ENCODE data around the gene CLCNKA. TPM values are rescaled to one million over a fixed set of nuclear protein-coding genes. Genes with fewer than 3 reads are reported as not detected.

CLCNKA gene
- total RNA-seq, 1 experiment from 2014 or later, result 1.5 TPM

- no peak for TF ChIP-seq ZNF425 (CRISPR knock-in tag; conservative IDR thresholded peaks at IDR 0.05)
- TF ChIP-seq IRF2 (CRISPR knock-in tag; IDR thresholded peaks at IDR 0.05; ENCODE audit: borderline replicate concordance, low read depth), result no peak
These were observed 32.7 kb upstream of the CLCNKA start (continued) for GRCh38 chr1:15988856-15989736.

- Mint-ChIP-seq H3K4me3 (no peak overlapping the region), H3K27me3 (ENCODE audit: low read depth) (no peaks in the 10 kb centered on the region), H3K9me3 (no peaks in the 10 kb centered on the region), H3K36me3 (no peaks in the 10 kb centered on the region), H3K4me1 (no peaks in the 10 kb centered on the region), H3K27ac (no peak overlapping the region)
- DNase-seq (ENCODE audit: low spot score) (no peak), ATAC-seq (no peak)
- POLR2A ChIA-PET, result no interaction called here
- TF ChIP-seq CREM (CRISPR knock-in tag; IDR thresholded peaks at IDR 0.05) (no peak), ATF6 (CRISPR knock-in tag; IDR thresholded peaks at IDR 0.05) (no peak), MLX (CRISPR knock-in tag; IDR thresholded peaks at IDR 0.05) (no peak), ZNF396 (CRISPR knock-in tag; IDR thresholded peaks at IDR 0.05; ENCODE audit: borderline replicate concordance) (no peak), NFYB (CRISPR knock-in tag; conservative IDR thresholded peaks at IDR 0.05; ENCODE audit: low read depth) (no peak), ZNF416 (CRISPR knock-in tag; IDR thresholded peaks at IDR 0.05) (no peak), TP53 (CRISPR knock-in tag; IDR thresholded peaks at IDR 0.05) (no peak), TEAD1 (CRISPR knock-in tag; IDR thresholded peaks at IDR 0.05) (no peak), KAT7 (CRISPR knock-in tag; IDR thresholded peaks at IDR 0.05; ENCODE audit: borderline replicate concordance) (no peak), CTCF (IDR thresholded peaks at IDR 0.05) (no peak), USF1 (CRISPR knock-in tag; IDR thresholded peaks at IDR 0.05) (no peak), NR1H2 (CRISPR knock-in tag; IDR thresholded peaks at IDR 0.05) (no peak)
- TF ChIP-seq, protein P1, sequence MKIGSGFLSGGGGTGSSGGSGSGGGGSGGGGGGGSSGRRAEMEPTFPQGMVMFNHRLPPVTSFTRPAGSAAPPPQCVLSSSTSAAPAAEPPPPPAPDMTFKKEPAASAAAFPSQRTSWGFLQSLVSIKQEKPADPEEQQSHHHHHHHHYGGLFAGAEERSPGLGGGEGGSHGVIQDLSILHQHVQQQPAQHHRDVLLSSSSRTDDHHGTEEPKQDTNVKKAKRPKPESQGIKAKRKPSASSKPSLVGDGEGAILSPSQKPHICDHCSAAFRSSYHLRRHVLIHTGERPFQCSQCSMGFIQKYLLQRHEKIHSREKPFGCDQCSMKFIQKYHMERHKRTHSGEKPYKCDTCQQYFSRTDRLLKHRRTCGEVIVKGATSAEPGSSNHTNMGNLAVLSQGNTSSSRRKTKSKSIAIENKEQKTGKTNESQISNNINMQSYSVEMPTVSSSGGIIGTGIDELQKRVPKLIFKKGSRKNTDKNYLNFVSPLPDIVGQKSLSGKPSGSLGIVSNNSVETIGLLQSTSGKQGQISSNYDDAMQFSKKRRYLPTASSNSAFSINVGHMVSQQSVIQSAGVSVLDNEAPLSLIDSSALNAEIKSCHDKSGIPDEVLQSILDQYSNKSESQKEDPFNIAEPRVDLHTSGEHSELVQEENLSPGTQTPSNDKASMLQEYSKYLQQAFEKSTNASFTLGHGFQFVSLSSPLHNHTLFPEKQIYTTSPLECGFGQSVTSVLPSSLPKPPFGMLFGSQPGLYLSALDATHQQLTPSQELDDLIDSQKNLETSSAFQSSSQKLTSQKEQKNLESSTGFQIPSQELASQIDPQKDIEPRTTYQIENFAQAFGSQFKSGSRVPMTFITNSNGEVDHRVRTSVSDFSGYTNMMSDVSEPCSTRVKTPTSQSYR (CRISPR knock-in tag; IDR thresholded peaks at IDR 0.05), result no peak
- CTCF ChIA-PET, result no interaction called here
These were observed 32.1 kb upstream of the CLCNKA start for GRCh38 chr1:15989776-15990175.
